ENCODE measurements around the gene BPTF.
"Not testable (repeated sequence)": the region's sequence is repeated elsewhere in the genome, so short reads cannot be mapped to it uniquely, and the experiment has no call there.

BPTF gene

DNA sequence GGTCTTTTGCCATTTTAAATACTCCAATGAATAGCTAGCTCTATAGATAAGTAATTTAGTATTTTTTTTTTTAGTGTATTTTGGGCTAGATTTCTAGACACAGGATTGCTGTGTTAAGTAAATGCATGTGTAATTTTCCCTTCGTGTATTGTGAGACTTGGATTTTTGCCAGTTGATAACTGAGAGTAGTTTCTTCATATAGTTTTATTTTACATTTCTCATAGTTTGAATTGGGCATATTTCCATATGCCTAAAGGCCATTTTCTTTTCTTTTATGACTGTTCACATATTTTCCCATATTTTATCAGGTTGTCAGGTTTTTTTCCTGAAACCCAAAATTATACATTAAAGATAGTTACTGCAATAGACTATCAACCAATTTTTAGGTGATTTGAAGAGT, 59.4 kb downstream of the BPTF start:
- no peak for DNase-seq (ENCODE audit: low read depth)

DNA sequence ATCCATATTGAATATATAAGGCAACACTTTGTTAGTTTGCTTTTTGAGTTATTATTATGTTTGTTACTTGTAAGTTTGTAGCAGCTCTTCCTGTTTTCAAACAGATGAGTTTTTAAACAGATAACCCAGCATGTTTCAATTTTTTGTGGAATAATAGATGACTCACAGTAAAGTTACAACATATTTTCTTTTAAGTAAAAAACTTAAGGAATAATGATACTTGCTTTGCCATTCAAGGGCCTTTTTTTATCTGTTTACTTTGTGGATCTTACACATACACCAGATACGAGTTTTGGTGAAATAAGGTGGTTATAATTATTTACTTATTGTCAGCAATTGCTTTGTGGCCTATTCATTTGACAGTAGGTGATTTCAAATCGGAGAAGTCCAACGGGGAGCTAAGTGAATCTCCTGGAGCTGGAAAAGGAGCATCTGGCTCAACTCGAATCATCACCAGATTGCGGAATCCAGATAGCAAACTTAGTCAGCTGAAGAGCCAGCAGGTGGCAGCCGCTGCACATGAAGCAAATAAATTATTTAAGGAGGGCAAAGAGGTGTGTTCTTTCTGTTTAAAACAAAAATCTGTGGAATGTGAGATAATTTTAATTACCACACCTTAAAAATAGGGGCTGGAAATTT, 66.3 kb downstream of the BPTF start:
- no peak for DNase-seq (ENCODE audit: low read depth)

DNA sequence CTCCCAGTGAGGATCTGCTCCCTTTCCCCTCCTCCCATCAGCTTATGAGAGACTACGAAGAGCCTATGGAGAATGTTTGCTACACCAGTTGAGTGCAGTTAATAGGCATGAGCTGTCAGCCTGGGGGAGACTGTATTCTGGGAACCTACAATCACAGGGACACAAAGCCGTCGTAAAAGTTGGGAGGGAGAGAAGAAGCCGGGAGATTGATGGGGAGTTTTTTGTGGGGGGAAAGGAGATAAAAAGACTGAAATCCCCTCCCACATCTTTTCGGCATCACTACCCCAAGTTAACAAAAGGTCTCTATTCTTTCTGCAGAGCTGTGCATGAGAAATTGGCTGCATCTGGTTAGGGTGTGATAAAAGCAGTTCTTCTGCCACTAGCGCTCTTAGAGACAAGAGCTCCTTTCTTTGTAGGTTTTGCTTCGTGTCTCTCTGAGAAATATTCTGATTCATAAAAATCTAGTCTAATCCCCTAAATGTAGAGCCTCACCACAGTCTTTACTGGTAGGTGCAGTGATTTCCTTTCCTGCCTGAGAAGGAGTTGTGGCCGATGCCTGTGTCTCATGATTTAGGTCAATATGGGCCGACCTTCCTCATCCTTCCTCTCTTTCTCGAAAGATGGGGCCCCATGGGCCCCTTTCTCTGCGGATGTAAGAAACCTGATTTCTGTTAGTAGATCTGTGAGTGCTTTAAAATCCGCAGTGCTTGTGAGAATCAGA, 77.4 kb downstream of the BPTF start:
- no peak for DNase-seq (ENCODE audit: low read depth)

DNA sequence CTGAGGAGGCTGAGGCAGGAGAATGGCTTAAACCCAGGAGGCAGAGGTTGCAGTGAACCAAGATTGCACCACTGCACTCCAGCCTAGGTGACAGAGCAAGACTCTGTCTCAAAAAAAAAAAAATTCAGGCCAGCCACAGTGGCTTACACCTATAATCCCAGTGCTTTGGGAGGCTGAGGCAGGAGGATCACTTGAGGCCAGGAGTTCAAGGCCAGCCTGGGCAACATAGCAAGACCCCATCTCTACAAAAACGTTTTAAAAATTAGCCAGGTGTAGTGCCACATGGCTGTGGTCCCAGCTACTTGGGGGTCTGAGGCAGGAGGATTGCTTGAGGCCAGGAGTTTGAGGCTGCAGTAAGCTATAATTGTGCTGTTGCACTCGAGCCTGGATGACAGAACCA, 80.0 kb downstream of the BPTF start:
- DNase-seq (ENCODE audit: low read depth), result not testable (repeated sequence)

DNA sequence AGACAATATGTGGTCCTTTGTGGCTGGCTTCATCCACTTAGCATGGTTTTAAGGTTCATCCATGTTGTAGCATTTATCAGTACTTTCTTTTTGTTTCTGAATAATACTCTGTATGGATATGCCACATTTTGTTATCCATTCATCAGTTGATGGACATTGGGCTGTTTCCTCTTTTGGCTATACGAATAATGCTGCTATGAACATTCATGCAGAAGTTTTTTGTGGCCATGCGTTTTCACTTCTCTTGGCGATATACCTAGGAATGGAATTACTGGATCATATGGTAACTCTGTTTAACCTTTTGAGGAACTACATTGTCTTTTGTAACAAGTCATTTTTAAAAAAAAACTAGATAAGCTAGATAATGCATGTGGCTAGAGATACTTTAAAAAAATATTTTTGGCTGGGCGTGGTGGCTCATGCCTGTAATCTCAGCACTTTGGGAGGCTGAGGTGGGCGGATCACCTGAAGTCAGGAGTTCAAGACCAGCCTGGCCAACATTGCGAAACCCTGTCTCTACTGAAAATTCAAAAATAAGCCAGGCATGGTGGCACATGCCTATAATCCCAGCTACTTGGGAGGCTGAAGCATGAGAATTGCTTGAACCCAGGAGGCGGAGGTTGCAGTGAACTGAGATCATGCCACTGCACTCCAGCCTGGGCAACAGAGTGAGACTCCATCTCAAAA, 85.0 kb downstream of the BPTF start:
- DNase-seq (ENCODE audit: low read depth), result not testable (repeated sequence)

DNA sequence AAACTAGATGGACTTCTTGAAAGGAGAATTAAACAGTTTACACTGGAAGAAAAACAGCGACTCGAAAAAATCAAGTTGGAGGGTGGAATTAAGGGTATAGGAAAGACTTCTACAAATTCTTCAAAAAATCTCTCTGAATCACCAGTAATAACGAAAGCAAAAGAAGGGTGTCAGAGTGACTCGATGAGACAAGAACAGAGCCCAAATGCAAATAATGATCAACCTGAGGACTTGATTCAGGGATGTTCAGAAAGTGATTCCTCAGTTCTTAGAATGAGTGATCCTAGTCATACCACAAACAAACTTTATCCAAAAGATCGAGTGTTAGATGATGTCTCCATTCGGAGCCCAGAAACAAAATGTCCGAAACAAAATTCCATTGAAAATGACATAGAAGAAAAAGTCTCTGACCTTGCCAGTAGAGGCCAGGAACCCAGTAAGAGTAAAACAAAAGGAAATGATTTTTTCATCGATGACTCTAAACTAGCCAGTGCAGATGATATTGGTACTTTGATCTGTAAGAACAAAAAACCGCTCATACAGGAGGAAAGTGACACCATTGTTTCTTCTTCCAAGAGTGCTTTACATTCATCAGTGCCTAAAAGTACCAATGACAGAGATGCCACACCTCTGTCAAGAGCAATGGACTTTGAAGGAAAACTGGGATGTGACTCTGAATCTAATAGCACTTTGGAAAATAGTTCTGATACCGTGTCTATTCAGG, 85.9 kb downstream of the BPTF start:
- DNase-seq (ENCODE audit: low read depth), result no peak

DNA sequence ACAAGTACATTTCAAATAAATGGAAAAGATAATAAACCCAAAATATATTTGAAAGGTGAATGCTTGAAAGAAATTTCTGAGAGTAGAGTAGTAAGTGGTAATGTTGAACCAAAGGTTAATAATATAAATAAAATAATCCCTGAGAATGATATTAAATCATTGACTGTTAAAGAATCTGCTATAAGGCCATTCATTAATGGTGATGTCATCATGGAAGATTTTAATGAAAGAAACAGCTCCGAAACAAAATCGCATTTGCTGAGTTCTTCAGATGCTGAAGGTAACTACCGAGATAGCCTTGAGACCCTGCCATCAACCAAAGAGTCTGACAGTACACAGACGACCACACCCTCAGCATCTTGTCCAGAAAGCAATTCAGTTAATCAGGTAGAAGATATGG, 86.8 kb downstream of the BPTF start:
- no peak for DNase-seq (ENCODE audit: low read depth)

DNA sequence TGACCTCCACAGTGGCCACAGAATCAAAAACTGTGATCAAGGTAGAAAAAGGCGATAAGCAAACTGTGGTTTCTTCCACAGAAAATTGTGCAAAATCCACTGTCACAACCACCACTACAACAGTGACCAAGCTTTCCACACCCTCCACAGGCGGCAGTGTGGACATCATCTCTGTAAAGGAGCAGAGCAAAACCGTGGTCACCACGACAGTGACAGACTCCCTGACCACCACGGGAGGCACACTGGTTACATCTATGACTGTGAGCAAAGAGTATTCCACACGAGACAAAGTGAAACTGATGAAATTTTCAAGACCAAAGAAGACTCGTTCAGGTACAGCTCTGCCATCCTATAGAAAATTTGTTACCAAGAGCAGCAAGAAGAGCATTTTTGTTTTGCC, 87.4 kb downstream of the BPTF start:
- no peak for DNase-seq (ENCODE audit: low read depth)

DNA sequence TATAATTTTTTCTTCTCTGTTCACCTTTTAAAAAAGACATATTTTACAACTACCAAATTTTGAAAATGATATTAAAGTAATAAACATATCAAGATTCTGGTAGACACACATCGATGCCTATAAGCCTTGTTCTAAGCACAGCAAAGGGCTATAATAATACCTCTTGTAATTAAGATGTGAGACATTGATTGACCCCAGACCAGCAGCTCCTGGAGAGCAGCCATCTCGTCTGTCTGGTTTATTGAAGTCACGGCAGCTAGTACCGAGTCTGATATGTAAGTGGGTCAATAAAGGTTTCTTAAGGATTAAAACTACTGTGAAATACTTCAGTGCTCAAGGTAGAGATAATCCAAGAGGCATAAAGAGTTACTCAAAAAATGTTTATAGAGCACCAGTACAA, 94.9 kb downstream of the BPTF start:
- no peak for DNase-seq (ENCODE audit: low read depth)

DNA sequence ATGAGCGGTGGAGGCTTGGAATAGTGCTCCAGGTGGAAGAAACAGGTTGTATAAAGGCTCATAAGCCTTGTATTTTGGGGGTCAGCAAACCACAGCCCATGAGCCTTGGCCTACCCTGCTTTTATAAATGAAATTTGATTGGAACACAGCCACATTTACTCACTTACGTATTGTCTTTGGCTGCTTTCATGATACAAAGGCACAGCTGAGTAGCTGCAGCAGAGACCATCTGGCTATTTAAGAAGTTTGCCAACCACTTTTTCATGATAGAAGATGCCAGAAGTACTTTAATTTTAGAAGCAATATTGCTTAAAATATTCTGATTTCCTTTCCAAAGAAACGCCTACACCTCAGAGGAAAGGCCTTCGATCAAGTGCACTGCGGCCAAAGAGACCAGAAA, 97.2 kb downstream of the BPTF start:
- no peak for DNase-seq (ENCODE audit: low read depth)

DNA sequence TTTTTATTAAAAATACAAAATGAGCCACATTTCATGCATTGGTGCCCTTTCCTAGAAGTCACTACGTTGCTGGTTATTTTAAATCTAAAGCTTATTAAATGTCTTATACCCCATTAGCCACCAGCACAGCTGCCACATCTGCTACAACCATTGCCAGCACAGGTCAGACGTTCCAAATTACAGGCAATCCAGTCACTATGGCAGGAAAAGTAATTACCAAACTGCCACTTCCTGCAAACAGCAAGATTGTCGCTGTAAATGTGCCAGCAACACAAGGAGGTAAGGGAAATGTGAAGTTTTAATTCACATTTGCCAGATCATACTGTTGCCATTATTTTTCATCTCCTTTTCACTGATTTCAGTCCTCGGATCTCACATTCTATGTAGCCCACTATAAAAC, 103.5 kb downstream of the BPTF start:
- DNase-seq (ENCODE audit: low read depth), result not testable (repeated sequence)

DNA sequence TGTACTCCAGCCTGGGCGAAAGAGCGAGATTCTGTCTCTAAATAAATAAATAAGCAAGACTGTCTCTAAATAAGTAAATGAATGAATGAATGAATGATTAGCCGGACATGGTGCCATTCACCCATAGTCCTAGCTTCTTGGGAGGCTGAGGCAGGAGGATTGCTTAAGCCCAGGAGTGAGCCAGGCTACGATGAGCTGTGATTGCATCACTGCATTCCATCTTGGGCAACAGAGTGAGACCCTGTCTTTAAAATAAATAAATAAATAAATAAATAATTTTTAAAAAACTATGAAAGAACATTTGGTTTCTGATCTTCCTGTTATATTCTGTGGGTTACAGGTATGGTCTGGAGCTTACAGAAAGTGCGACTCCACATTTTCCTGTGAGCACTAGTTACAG, 105.9 kb downstream of the BPTF start:
- DNase-seq (ENCODE audit: low read depth), result no peak

DNA sequence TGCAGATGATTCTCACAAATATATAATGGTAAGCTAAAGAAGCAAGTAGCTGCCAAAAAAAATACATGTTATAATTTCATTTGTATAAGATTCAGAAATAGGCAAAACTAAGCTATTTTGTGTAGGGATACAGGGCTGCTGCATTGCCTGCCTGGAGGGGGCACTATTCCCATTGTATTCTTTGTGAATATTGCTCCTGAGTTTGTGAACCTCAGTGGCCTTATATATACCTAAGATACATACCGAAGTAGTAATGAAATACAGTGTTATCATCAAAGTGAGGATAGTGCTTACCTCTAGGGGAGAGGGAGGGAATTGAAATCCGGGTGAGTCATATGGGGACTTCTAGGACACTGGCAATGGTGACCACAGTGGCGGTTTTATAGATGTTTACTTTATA, 117.5 kb downstream of the BPTF start:
- DNase-seq (ENCODE audit: low read depth), result no peak

DNA sequence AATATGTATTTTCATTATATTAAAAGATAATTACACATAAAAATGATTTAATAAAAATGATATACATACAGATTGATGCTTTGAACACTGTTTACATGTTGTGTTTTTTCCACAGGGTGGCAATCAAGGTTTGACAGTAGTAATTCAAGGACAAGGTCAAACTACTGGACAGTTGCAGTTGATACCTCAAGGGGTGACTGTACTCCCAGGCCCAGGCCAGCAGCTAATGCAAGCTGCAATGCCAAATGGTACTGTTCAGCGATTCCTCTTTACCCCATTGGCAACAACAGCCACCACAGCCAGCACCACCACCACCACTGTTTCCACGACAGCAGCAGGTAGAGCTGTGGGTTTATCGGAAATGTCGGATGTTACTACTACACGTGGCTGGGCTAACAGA, 118.7 kb downstream of the BPTF start:
- no peak for DNase-seq (ENCODE audit: low read depth)

DNA sequence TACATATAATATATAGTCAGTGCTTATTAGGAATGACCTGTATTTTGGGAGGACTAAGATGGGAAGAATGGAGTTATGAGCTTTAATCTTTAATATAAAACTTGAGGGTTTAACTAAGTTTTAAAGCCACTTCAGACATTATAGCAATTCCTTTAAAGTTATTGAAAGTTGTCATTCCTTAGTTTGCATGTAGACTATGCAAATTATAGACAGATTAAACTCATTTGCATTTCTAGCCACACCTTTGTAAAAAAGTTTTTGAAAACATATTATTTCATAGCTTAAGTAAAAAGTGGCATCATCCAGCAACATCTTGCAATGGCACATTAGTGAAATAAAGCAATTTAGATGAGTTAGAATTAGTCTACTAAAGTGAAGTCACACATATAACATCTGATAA, 121.2 kb downstream of the BPTF start:
- no peak for DNase-seq (ENCODE audit: low read depth)

DNA sequence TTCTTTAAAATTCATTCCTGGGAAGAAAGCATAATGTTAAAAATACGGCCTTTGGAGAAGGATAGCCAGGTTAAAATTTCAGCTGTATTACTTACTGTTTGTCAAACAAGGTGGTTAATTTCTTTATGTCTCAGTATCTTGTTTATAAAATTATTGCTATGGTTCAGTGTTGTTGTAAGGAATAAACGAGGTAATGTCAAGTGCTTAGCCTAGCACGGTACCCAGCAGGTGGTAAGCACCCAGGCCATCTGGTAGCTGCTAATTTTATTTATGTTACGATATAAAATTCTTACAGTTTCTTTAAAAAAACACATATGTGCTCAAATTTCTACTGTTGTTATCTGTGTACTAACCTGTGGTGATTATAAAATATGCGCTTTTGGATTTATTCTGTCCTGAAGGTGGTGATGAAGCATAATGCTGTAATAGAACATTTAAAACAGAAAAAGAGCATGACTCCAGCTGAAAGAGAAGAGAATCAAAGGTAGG, 122.1 kb downstream of the BPTF start:
- DNase-seq (ENCODE audit: low read depth), result no peak

DNA sequence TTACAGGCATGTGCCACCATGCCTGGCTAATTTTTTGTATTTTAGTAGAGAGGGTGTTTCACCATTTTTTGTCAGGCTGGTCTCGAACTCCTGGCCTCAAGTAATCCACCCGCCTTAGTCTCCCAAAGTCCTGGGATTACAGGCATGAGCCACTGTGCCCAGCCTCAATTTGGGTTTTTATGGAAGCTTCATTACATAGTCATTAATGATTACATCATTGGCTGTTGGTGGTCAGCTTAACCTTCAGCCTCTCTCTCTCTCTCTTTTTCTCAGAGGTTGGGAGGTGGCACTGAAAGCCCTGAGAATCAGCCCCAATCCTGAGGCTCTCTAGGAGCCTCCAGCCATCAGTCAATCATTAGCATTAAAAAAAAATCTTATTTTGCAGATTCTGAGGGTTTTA, 125.6 kb downstream of the BPTF start:
- DNase-seq (ENCODE audit: low read depth), result no peak

DNA sequence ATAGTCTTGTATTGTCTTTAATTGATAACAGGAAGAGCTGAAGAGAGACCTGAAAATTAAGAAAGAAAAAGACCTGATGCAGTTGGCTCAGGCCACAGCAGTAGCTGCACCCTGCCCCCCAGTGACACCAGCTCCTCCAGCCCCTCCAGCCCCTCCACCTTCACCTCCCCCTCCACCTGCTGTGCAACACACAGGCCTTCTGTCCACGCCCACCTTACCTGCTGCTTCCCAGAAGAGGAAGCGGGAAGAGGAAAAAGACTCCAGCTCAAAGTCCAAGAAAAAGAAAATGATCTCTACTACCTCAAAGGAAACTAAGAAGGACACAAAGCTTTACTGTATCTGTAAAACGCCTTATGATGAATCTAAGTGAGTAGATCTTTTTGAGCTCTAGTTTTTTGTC, 134.2 kb downstream of the BPTF start:
- DNase-seq (ENCODE audit: low read depth), result no peak

DNA sequence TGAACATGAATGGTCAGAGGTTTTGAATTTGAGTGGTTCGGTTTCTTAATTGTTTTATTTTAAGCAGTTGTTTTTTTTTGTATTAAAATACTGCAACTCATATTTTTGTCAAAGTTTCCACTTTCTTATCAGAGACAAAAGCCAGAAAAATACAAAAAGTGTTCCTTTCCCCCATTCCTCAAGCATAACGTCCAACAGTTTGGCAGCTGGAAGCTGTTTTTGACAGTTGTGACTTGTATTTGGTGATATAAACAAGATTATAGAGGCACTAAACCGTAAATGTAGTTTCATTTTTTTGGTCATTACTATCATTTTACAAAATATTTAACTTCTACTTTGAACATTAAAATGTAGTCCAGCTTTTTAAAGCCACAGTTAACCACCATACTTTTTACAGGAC, 135.0 kb downstream of the BPTF start:
- not testable (repeated sequence) for DNase-seq (ENCODE audit: low read depth)

DNA sequence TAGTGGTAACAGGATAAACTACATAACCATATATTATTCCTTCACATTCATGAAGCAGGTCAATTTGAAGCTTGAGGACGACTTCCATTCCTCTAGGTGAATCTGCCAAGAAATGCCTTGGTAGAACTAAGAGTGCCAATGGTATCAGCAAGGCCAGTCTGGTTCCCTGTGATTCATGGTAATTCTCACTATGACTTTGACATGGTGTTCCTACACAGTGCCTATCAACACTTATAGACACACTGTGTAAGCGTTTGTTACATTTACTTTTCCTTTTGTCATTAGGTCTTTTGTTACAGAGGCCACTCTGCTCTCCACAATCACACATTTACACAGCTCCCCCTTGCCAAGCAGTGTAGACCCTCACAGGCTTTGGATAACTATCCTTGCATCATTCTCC, 136.9 kb downstream of the BPTF start:
- not testable (repeated sequence) for DNase-seq (ENCODE audit: low read depth)

DNA sequence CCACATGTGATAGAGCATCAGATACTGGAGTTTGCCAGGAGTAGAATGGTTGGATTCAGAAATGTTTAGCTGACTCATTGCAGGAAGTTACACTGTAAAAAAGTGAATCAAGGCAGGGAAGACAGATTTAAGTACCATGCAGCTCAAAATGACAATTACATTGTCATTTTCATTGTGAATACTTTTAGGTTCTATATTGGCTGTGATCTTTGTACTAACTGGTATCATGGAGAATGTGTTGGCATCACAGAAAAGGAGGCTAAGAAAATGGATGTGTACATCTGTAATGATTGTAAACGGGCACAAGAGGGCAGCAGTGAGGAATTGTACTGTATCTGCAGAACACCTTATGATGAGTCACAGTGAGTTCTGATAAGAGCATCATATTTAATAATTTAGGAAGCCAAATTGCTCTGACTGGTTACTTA, 137.9 kb downstream of the BPTF start:
- DNase-seq (ENCODE audit: low read depth), result peak; percentile 35

DNA sequence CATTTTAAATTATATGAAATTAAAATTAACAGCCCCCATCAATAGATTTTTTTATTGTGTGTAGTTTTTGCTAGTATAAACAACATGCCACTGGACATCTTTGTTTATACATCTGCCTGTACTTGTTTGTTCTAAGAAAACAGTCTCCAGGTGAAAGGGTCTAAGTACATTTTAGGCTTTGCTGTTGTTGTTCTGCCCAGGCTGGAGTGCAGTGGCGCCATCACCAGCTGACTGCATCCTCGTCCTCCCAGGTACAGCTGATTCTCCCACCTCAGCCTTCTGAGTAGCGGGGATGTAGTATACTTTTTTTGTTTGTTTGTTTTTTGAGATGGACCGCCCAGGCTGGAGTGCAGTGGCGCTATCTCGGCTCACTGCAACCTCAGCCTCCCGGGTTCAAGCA, 145.5 kb downstream of the BPTF start:
- DNase-seq (ENCODE audit: low read depth), result no peak

DNA sequence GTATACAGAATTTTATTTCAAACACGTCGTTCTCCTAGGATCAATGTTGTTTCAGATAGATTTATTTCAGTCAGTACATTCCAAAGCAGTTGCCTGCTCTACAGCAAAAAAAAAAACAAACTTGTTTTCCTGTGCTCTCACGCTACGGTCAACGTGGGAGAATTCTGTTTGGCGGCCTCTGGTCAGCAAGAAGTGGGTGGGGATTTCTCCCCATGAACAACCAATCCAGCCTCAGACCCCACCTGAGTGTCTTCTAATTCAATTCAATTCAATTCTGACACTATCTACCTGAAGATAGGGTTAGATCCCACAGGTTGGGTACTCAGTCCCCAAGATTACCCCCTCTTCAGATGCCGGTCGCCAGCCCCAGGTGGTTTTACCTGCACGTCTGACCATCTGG, 148.9 kb downstream of the BPTF start:
- no peak for DNase-seq (ENCODE audit: low read depth)
